SK-N-MC (cell line): ENCODE data around the gene PARD3B.

Experiments
- EZH2 ChIP-seq: fragments of 200-600 bp; sonication (generic); IDR thresholded peaks from one replicate; pipeline ENCODE4 v1.6.1; 2017; ENCODE audit warnings: antibody characterized with exemption
- FOXP2 ChIP-seq: optimal IDR thresholded peaks from 2 replicates; pipeline ENCODE3; 2011; ENCODE audit warnings: mild to moderate bottlenecking, moderate library complexity; ENCODE audit not compliant: insufficient read depth; ENCODE audit errors: extremely low read length, control extremely low read depth
- POLR2AphosphoS5 ChIP-seq: IDR thresholded peaks from 2 replicates; pipeline ENCODE4 v1.6.1; 2012; ENCODE audit warnings: mild to moderate bottlenecking, low read depth, low read length, borderline replicate concordance

GRCh38 chr2:205245652-205246051, 700.4 kb downstream of the PARD3B start:
- no peak for TF ChIP-seq FOXP2
- TF ChIP-seq EZH2, result no peak
- no peak for TF ChIP-seq POLR2AphosphoS5
